ENCODE data around the gene FRMPD4. TPM values are rescaled to one million over a fixed set of nuclear protein-coding genes. Genes with fewer than 3 reads are reported as not detected.

Gene FRMPD4
- total and polyA plus RNA-seq, 9 donors = 0.01 to 0.20 (median 0.05) TPM; not detected in 6

DNA sequence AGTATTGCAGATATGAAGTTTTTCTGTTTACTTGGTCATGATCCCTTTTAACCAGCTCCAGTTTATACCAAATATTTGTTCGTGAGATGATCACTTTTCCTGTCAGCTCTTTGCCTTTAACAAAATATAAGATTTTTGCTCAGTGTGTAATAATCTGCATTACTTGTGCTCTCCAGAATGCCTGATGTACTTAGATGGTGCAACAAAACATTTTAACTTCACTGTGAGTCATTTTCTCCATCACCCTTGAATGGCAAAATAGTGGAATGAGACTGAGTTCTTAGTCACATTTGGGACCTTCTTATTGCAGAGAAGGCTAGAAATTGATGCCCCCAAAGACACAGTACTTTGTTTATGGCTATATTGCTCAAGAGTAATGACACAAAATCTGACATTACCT, 252.0 kb downstream of the FRMPD4 start:
- DNase-seq = no peak
- 76 to 93% (median 77%) methylated on average over 1 of the region's 1 CpG for WGBS, 3 donors
- H3K27ac ChIP-seq = no peak overlapping the region
- no peaks in the 10 kb centered on the region for H3K36me3 ChIP-seq
- H3K4me3 ChIP-seq = no peak overlapping the region
- intact Hi-C loops (cut with DNase I) = no loop called here
- TF ChIP-seq POLR2A (IDR thresholded peaks at IDR 0.05) (no peak), EP300 (IDR thresholded peaks at IDR 0.05) (no peak)
- TF ChIP-seq, protein P1, sequence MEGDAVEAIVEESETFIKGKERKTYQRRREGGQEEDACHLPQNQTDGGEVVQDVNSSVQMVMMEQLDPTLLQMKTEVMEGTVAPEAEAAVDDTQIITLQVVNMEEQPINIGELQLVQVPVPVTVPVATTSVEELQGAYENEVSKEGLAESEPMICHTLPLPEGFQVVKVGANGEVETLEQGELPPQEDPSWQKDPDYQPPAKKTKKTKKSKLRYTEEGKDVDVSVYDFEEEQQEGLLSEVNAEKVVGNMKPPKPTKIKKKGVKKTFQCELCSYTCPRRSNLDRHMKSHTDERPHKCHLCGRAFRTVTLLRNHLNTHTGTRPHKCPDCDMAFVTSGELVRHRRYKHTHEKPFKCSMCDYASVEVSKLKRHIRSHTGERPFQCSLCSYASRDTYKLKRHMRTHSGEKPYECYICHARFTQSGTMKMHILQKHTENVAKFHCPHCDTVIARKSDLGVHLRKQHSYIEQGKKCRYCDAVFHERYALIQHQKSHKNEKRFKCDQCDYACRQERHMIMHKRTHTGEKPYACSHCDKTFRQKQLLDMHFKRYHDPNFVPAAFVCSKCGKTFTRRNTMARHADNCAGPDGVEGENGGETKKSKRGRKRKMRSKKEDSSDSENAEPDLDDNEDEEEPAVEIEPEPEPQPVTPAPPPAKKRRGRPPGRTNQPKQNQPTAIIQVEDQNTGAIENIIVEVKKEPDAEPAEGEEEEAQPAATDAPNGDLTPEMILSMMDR (IDR thresholded peaks at IDR 0.05) = no peak
- H3K9me3 ChIP-seq = no peaks in the 10 kb centered on the region
- H3K27me3 ChIP-seq = no peaks in the 10 kb centered on the region
- H3K4me1 ChIP-seq (ENCODE audit: insufficient read depth) = no peaks in the 10 kb centered on the region

DNA sequence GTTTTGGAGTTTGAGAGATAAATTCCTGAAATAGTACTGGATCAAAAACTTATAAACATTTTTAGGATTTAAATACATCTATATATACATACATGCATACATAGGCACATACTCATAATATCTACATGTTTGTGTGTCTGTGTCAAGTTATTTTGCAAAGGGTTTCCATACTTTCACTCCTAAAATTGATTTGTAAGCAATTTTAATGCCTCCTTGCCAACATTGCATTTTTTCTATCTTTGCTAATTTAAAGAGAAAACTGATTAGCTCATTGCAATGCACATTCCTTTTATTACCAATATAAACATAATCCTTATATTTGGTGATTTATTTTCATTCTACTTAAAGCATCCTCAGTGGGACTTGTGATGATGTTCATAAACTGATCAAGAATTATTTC, 258.3 kb downstream of the FRMPD4 start:
- H3K27me3 ChIP-seq = no peaks in the 10 kb centered on the region
- H3K4me3 ChIP-seq = no peak overlapping the region
- H3K4me1 ChIP-seq (ENCODE audit: insufficient read depth) = no peaks in the 10 kb centered on the region
- H3K27ac ChIP-seq = no peak overlapping the region
- intact Hi-C loops (cut with DNase I) = no loop called here
- no peak for DNase-seq
- H3K9me3 ChIP-seq = no peaks in the 10 kb centered on the region
- TF ChIP-seq, protein P1 (IDR thresholded peaks at IDR 0.05) = no peak
- TF ChIP-seq EP300 (IDR thresholded peaks at IDR 0.05) (no peak), POLR2A (IDR thresholded peaks at IDR 0.05) (no peak)
- no peaks in the 10 kb centered on the region for H3K36me3 ChIP-seq

DNA sequence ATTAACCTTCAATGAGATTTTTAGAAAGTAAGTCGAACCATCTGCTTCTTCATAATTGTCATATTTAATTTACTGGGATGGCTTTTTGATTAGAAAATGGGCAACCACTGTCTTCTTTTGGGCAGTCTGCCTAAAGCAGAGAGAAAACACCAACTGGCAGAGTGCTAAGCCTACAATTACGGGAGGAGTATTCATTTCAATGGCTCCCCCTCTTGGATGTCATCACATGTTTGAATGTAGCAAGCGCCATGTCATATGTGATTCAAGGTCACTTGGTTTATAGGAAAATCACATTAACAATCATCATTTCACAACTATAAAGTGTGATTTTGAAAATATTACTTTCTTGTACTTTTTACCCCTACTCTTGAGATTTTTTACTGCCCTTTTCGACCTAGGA, 261.9 kb downstream of the FRMPD4 start:
- intact Hi-C loops (cut with DNase I) = no loop called here
- no peak for TF ChIP-seq EP300 (IDR thresholded peaks at IDR 0.05)
- no peak for TF ChIP-seq POLR2A (IDR thresholded peaks at IDR 0.05)
- TF ChIP-seq, protein P1 (IDR thresholded peaks at IDR 0.05) = no peak
- Histone ChIP-seq H3K36me3 (no peaks in the 10 kb centered on the region), H3K9me3 (no peaks in the 10 kb centered on the region), H3K4me1 (ENCODE audit: insufficient read depth) (no peaks in the 10 kb centered on the region), H3K27ac (no peak overlapping the region), H3K27me3 (no peaks in the 10 kb centered on the region), H3K4me3 (no peak overlapping the region)
- no peak for DNase-seq
- WGBS, 3 donors = 64 to 74% (median 70%) methylated on average over 4 of the region's 4 CpGs

DNA sequence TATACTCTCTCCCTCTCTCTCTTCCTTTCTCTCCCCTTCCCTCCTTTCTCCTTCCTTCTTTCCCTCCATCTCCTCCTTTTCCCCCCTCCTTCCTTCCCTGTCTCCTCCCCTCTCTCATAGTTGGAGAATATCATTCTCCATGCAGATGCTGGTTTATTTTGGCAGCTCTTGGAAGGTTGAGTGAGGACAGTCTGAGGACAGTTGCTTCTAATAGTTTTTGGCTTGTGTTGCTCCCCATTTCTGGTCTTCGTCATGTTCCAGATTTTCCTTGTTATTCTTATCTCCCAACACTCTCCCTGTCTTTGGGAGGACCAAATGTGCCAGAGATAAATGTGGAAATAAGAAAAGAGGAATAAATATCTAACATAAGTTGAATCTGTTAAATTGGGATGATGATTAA, 263.0 kb downstream of the FRMPD4 start:
- no peak for DNase-seq
- Histone ChIP-seq H3K9me3 (no peaks in the 10 kb centered on the region), H3K36me3 (no peaks in the 10 kb centered on the region), H3K27ac (no peak overlapping the region), H3K4me1 (ENCODE audit: insufficient read depth) (no peaks in the 10 kb centered on the region), H3K27me3 (no peaks in the 10 kb centered on the region), H3K4me3 (no peak overlapping the region)
- TF ChIP-seq POLR2A (IDR thresholded peaks at IDR 0.05) = no peak
- no peak for TF ChIP-seq EP300 (IDR thresholded peaks at IDR 0.05)
- TF ChIP-seq, protein P1 (IDR thresholded peaks at IDR 0.05) = no peak
- 39 to 53% (median 40%) methylated on average over 1 of the region's 1 CpG for WGBS, 3 donors
- intact Hi-C loops (cut with DNase I) = no loop called here
